ENCODE measurements around the gene GAK. TPM values are rescaled to one million over a fixed set of nuclear protein-coding genes. Genes with fewer than 3 reads are reported as not detected.

GAK gene
- total RNA-seq, 4 donors from 2014 or later = 34.9 to 48.3 (median 44.5) TPM

- Histone ChIP-seq H3K36me3 (no peaks in the 10 kb centered on the region), H3K4me3 (no peak overlapping the region), H3K27ac (no peak overlapping the region), H3K9me3 (no peaks in the 10 kb centered on the region), H3K27me3 (no peaks in the 10 kb centered on the region), H3K4me1 (peaks cover 15 to 16% of the 10 kb centered on the region in 2 donors)
- DNase-seq (no peak), ATAC-seq (no peak)
- intact Hi-C loops (cut with DNase I; ENCODE audit: low total_unique reads) = no loop called here
- no peak for TF ChIP-seq CTCF (IDR thresholded peaks at IDR 0.05 in 4 of 5, conservative IDR thresholded peaks at IDR 0.05 in 1 of 5)
- no peak for TF ChIP-seq POLR2A (IDR thresholded peaks at IDR 0.05)
- in situ Hi-C loops (cut with MboI; ENCODE audit: low sequenced_read_pairs in 4 of 4) = no loop called here
These were observed 38.9 kb upstream of the GAK start for GRCh38 chr4:970854-971520.

GRCh38 chr4:970046-970745 lies 38.1 kb upstream of the GAK start:
- ATAC-seq (no peak), DNase-seq (no peak)
- in situ Hi-C loops (cut with MboI; ENCODE audit: low sequenced_read_pairs in 4 of 4) (no loop called here), intact Hi-C loops (cut with DNase I; ENCODE audit: low total_unique reads) (no loop called here)
- H3K9me3 ChIP-seq = no peaks in the 10 kb centered on the region
- no peak for TF ChIP-seq POLR2A (IDR thresholded peaks at IDR 0.05)
- no peak for TF ChIP-seq CTCF (IDR thresholded peaks at IDR 0.05 in 4 of 5, conservative IDR thresholded peaks at IDR 0.05 in 1 of 5)
- H3K36me3 ChIP-seq = no peaks in the 10 kb centered on the region
- H3K27me3 ChIP-seq = no peaks in the 10 kb centered on the region
- no peak overlapping the region for H3K27ac ChIP-seq
- peaks cover 15 to 16% of the 10 kb centered on the region in 2 donors for H3K4me1 ChIP-seq
- H3K4me3 ChIP-seq = no peak overlapping the region

GRCh38 chr4:968621-969394 lies 36.7 kb upstream of the GAK start:
- no peak for TF ChIP-seq POLR2A (IDR thresholded peaks at IDR 0.05)
- no peak for TF ChIP-seq CTCF (IDR thresholded peaks at IDR 0.05 in 4 of 5, conservative IDR thresholded peaks at IDR 0.05 in 1 of 5)
- no peak for DNase-seq
- no peak for ATAC-seq
- Histone ChIP-seq H3K4me1 (peaks cover 15 to 16% of the 10 kb centered on the region in 2 donors), H3K27me3 (no peaks in the 10 kb centered on the region), H3K36me3 (no peaks in the 10 kb centered on the region), H3K4me3 (no peak overlapping the region), H3K9me3 (no peaks in the 10 kb centered on the region), H3K27ac (no peak overlapping the region)
- intact Hi-C loops (cut with DNase I; ENCODE audit: low total_unique reads) = no loop called here
- in situ Hi-C loops (cut with MboI; ENCODE audit: low sequenced_read_pairs in 4 of 4) = no loop called here

GRCh38 chr4:968221-968620 lies 36.1 kb upstream of the GAK start:
- H3K4me3 ChIP-seq = no peak overlapping the region
- in situ Hi-C loops (cut with MboI; ENCODE audit: low sequenced_read_pairs in 4 of 4) = no loop called here
- no peak for DNase-seq

More at GRCh38 chr4:968221-968620, 36.1 kb upstream of the GAK start:
- Histone ChIP-seq H3K4me1 (peaks cover 15 to 16% of the 10 kb centered on the region in 2 donors), H3K36me3 (no peaks in the 10 kb centered on the region), H3K27me3 (no peaks in the 10 kb centered on the region), H3K9me3 (no peaks in the 10 kb centered on the region), H3K27ac (no peak overlapping the region)
- no peak for ATAC-seq
- intact Hi-C loops (cut with DNase I; ENCODE audit: low total_unique reads) = no loop called here
- TF ChIP-seq CTCF (IDR thresholded peaks at IDR 0.05 in 4 of 5, conservative IDR thresholded peaks at IDR 0.05 in 1 of 5) = no peak
- TF ChIP-seq POLR2A (IDR thresholded peaks at IDR 0.05) = no peak

All from gastrocnemius medialis (tissue), 4 donors.